ENCODE measurements around the gene C11orf87. TPM values are rescaled to one million over a fixed set of nuclear protein-coding genes. Genes with fewer than 3 reads are reported as not detected.

The C11orf87 gene
- not detected in 2 replicates for total RNA-seq (2014; rRNA removed; shearing (Covaris generic); ENCODE audit: low replicate concordance)

DNA sequence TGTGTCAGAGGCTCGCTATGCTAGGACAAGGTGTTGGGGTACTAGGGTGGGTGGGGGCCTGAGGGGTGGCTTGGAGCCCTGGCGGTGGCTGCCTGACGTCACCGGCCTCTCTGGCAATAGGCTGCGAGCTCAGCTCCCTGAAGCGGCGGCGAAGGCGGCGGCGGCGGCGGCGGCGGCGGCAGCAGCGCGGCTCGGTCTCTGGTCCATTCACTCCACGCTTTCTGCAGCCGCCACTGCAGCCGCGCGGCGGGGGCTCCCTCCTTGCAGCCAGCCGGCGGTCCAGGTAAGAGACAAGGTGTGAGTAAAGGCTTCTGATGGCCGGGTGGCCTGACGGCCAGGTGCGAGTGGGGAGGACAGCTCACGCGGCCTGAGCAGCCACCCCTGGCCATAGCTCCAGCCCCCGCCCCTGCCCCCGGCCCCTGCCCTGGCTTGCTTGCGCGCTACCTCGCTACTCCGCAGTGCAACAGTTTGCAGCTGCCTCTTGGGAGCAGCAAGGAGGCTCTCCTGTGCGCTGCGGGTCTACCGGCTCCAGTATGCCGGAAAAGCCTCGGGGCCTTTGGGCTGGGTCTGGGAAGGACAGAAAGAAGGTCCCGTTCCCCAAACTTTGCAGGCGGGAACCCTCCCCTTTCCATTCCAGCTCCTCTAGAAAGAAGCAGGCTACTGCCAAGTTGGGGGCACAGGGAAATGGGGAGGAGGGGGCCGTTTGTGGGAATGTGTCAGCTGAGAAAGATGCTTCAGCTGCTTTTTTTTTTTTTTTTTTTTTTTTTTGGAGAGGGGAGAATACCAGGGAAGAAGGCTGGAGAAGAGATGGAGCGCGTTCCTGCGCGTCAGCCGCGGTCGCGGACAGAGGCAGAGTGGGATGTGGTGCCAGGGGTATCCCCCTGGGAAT lies at the start of gene C11orf87:
TSS of gene C11orf87 (plus strand) at position 210 of the 889 bp plus-strand sequence. CDS start 1,444 bp downstream, outside the sequence.
- H3K4me3 ChIP-seq, result peak within 1 kb of the TSS; percentile 46
- no peaks in the 10 kb centered on the region for H3K36me3 ChIP-seq
- H3K27me3 ChIP-seq, result peaks cover 14% of the 10 kb centered on the region
- no peaks in the 10 kb centered on the region for H3K9me3 ChIP-seq
- DNase-seq, result peak; percentile 38

GRCh38 chr11:109374032-109374431 lies 48.0 kb upstream of the C11orf87 start:
- Histone ChIP-seq H3K9me3 (no peaks in the 10 kb centered on the region), H3K36me3 (no peaks in the 10 kb centered on the region), H3K4me3 (no peak overlapping the region), H3K27me3 (no peaks in the 10 kb centered on the region)
- no peak for DNase-seq

DNA sequence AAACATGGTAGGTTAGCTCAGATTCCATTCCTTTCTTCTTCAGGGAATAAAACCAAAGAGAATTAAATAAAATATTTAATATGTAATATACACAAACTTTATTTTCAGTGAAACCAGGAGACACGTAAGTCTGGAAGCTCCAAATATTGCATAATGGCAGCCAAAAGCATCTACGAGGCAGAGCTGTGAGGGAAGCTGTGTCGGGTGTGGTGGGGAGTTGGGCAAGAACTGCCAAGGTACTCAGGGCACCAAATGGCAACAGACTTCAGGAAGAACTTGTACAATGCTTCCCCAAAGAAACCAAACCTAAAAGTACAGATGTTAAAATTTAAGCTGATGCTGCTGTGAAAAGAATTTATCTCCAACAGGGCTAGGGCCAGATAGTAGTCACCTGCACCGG lies 47.5 kb upstream of the C11orf87 start:
- Histone ChIP-seq H3K36me3 (no peaks in the 10 kb centered on the region), H3K27me3 (no peaks in the 10 kb centered on the region), H3K9me3 (no peaks in the 10 kb centered on the region), H3K4me3 (no peak overlapping the region)
- no peak for DNase-seq

DNA sequence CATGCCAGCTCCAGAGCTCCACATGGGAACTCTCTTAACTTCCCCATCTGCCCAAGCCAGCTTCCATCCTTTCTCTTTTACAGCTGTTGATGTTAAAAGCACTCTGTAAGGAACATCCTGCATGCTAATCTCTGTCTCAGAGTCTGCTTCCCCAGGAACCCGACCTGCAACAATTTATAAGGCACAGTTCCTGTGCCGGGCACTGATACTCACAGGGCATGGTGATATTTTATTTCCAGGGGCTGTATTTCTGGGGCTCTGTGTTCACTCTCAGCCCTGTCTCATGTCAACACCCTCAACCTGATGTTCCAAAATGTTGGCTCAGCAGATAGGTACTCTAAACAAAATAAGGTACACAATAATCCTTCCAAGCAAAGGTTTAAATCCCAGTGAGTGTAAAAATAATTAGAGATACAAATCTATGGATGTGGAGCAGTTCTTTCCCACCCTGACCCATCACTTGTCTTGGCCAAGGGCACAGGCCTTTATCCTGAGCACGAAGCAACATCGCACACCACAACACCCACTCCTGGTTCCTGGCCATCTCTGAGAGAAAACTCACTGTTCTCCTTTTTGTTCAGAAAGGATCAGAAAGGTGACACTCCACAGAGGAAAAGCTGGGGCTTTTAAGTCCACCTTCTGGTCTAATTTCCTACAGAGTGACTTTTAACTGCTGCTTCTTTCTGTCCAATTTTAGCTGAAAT lies 44.8 kb upstream of the C11orf87 start:
- H3K27me3 ChIP-seq, result no peaks in the 10 kb centered on the region
- H3K9me3 ChIP-seq, result no peaks in the 10 kb centered on the region; the same call in 1 of the 2 replicates
- H3K36me3 ChIP-seq, result no peaks in the 10 kb centered on the region
- DNase-seq, result no peak
- no peak overlapping the region for H3K4me3 ChIP-seq

- no peaks in the 10 kb centered on the region for H3K36me3 ChIP-seq
- no peaks in the 10 kb centered on the region; the same call in 1 of the 2 replicates for H3K9me3 ChIP-seq
- no peak overlapping the region for H3K4me3 ChIP-seq
- H3K27me3 ChIP-seq, result no peaks in the 10 kb centered on the region
- no peak for DNase-seq
Measured at GRCh38 chr11:109378034-109378433, 44.0 kb upstream of the C11orf87 start.

- Histone ChIP-seq H3K27me3 (no peaks in the 10 kb centered on the region), H3K36me3 (no peaks in the 10 kb centered on the region), H3K9me3 (no peaks in the 10 kb centered on the region; the same call in 1 of the 2 replicates), H3K4me3 (no peak overlapping the region)
- DNase-seq, result no peak
Measured at GRCh38 chr11:109383306-109383705, 38.7 kb upstream of the C11orf87 start.

DNA sequence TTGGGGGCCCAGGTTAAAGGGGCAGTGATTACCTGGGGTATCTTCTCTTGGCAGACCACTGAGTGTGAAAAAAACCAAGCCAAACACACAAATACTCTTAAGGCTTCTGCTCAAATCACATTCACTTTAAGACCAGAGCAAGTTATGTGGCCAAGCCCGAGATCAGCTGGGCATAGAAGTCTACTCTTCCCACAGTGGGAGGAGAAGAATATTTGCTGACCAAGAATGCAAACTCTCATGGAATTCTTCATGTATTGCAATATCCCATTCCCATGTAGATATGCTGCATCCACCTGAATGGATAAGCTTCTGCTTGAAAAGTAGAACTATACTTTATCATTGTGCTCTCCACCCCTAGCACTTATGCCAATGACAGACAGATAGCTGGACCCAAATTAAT lies 37.1 kb upstream of the C11orf87 start:
- no peaks in the 10 kb centered on the region for H3K36me3 ChIP-seq
- H3K27me3 ChIP-seq, result no peaks in the 10 kb centered on the region
- no peak for DNase-seq
- no peaks in the 10 kb centered on the region; the same call in 1 of the 2 replicates for H3K9me3 ChIP-seq
- H3K4me3 ChIP-seq, result no peak overlapping the region

- no peak overlapping the region for H3K4me3 ChIP-seq
- no peak for DNase-seq
- no peaks in the 10 kb centered on the region for H3K9me3 ChIP-seq
- no peaks in the 10 kb centered on the region for H3K36me3 ChIP-seq
- no peaks in the 10 kb centered on the region for H3K27me3 ChIP-seq
Measured at GRCh38 chr11:109388982-109389381, 33.0 kb upstream of the C11orf87 start.

DNA sequence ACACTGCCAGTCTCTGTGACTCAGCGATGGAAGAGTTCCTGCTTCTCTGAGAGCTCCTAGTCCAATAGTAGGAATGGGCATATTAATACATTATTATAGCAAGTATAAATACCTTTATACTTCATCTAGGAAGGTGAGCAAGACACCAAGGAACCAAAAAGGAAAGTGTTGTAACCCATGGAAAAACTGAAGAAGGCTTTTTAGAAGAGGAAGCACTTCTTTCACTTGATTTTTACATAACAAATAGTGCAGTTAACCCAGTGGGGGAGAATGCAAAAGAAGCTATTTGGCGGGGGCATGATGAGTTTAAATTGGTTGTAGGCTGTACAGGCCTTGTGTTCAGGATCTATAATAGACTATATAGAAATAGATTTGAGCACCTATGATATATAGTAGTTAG lies 31.2 kb upstream of the C11orf87 start:
- DNase-seq, result no peak
- no peak overlapping the region for H3K4me3 ChIP-seq

GRCh38 chr11:109401545-109401944 lies 20.4 kb upstream of the C11orf87 start:
- Histone ChIP-seq H3K4me3 (no peak overlapping the region), H3K9me3 (no peaks in the 10 kb centered on the region), H3K27me3 (no peaks in the 10 kb centered on the region), H3K36me3 (no peaks in the 10 kb centered on the region)
- DNase-seq, result no peak

More for the DNA sequence above, 31.2 kb upstream of the C11orf87 start:
- H3K9me3 ChIP-seq, result no peaks in the 10 kb centered on the region
- H3K36me3 ChIP-seq, result no peaks in the 10 kb centered on the region
- no peaks in the 10 kb centered on the region for H3K27me3 ChIP-seq

- DNase-seq, result no peak
- H3K4me3 ChIP-seq, result no peak overlapping the region
- no peaks in the 10 kb centered on the region for H3K36me3 ChIP-seq
- H3K27me3 ChIP-seq, result no peaks in the 10 kb centered on the region
- no peaks in the 10 kb centered on the region for H3K9me3 ChIP-seq
Measured at GRCh38 chr11:109405671-109406070, 16.3 kb upstream of the C11orf87 start.

GRCh38 chr11:109416601-109417000 lies 5.4 kb upstream of the C11orf87 start:
- Histone ChIP-seq H3K36me3 (no peaks in the 10 kb centered on the region), H3K4me3 (no peak overlapping the region)

DNA sequence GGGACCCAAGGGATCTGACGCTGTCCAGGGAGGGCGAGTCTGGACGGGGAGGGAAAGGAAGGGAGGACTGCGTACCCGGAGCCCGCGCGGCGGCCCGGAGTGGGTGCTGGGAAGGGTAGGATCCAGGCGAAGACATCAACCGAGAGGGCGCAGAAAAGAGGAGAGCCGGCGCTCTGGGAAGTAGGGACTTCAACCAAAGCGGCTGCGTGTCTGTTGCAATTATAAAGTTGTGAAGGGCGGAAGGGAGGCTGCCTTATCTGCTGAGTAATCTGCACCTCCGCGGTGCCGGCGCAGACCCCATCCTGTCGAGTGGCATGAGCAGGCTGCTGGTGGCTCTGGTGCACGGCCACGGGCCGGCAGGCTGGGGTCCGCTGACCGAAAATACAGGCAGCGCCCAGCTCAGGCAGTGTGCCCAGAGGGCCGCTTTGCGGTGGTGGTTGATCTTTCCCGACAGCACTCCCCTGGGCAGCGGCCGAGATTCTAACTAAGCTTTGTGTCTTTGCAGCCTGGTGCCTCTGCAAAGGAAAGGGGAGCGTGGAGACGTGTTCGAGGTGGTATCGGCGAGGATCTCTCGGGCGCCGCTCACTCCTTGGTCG lies 978 bp downstream of the C11orf87 start:
- Histone ChIP-seq H3K27me3 (peaks cover 11% of the 10 kb centered on the region), H3K36me3 (no peaks in the 10 kb centered on the region), H3K4me3 (peak overlapping the region; percentile 46), H3K9me3 (no peaks in the 10 kb centered on the region)
- DNase-seq, result peak; percentile 56

More at GRCh38 chr11:109416601-109417000, 5.4 kb upstream of the C11orf87 start:
- no peak for DNase-seq
- Histone ChIP-seq H3K9me3 (no peaks in the 10 kb centered on the region), H3K27me3 (peaks cover 11% of the 10 kb centered on the region)

DNA sequence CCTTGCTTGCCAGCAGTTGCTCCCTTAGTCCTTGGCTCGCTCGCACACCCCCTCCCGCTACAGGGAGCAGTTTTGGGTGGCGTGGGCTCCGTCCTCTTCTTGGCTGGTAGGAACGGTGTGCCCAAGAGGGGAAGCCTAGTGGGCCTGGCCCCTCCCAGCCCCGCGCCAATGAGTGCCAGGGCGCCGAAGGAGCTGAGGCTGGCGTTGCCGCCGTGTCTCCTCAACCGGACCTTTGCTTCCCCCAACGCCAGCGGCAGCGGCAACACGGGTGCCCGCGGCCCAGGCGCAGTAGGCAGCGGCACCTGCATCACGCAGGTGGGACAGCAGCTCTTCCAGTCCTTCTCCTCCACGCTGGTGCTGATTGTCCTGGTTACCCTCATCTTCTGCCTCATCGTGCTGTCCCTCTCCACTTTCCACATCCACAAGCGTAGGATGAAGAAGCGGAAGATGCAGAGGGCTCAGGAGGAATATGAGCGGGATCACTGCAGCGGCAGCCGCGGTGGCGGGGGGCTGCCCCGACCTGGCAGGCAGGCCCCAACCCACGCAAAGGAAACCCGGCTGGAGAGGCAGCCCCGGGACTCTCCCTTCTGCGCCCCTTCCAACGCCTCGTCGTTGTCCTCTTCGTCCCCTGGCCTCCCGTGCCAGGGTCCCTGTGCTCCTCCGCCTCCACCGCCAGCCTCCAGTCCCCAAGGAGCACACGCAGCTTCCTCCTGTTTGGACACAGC lies 1.6 kb downstream of the C11orf87 start:
- Histone ChIP-seq H3K4me3 (peak overlapping the region; percentile 46), H3K9me3 (no peaks in the 10 kb centered on the region), H3K36me3 (no peaks in the 10 kb centered on the region)

GRCh38 chr11:109424901-109425300 lies 2.9 kb downstream of the C11orf87 start:
- Histone ChIP-seq H3K36me3 (no peaks in the 10 kb centered on the region), H3K9me3 (no peaks in the 10 kb centered on the region), H3K4me3 (no peak overlapping the region), H3K27me3 (peaks cover 11% of the 10 kb centered on the region)
- DNase-seq, result no peak

More for the DNA sequence above, 1.6 kb downstream of the C11orf87 start:
- DNase-seq, result no peak
- H3K27me3 ChIP-seq, result peaks cover 11% of the 10 kb centered on the region

DNA sequence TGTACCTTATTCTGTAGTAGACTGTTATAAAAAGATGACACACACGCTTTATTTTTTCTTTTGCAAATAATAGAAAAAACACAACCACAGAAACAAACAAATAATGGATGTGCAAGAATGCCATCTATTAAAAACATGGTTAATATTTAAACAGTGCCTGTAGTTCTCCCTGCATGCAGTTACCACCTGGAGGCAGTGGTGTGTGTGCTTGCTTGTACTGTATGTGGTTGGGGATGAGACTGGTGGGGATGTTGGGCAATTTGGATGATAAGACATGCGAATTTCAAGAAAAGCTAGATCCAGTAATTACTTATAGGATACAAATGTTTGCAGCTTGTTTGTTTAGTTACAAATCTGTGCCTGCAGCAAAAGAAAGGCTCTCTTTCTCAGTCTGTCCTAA lies 3.6 kb downstream of the C11orf87 start:
- DNase-seq, result no peak
- peaks cover 11% of the 10 kb centered on the region for H3K27me3 ChIP-seq
- no peaks in the 10 kb centered on the region for H3K9me3 ChIP-seq
- H3K4me3 ChIP-seq, result no peak overlapping the region
- no peaks in the 10 kb centered on the region for H3K36me3 ChIP-seq

Data from MG63 (cell line).